Sigmoid colon (tissue), 7 donors: ENCODE data around the gene LPA. TPM values are rescaled to one million over a fixed set of nuclear protein-coding genes. Genes with fewer than 3 reads are reported as not detected.
"Not testable (repeated sequence)": the region's sequence is repeated elsewhere in the genome, so short reads cannot be mapped to it uniquely, and the experiment has no call there.

Experiments used
- DNase-seq: peaks from one replicate; pipeline ENCODE4 v3.0.0-alpha.2; 2019
- H3K27ac ChIP-seq, 4 donors: fragments of 200-600 bp; sonication (generic); one replicate each; pipeline ENCODE4 v1.5.1; 2016 to 2019; ENCODE audit warnings: mild to moderate bottlenecking in 1 of 4
- H3K27me3 ChIP-seq, 3 donors: fragments of 200-600 bp; sonication (generic); one replicate each; pipeline ENCODE4 v1.5.1; 2019; ENCODE audit warnings: mild to moderate bottlenecking in 1 of 3
- H3K36me3 ChIP-seq, 4 donors: fragments of 200-600 bp; sonication (generic); one replicate each; pipeline ENCODE4 v1.5.1; 2016 to 2019
- H3K4me1 ChIP-seq, 4 donors: fragments of 200-600 bp; sonication (generic); one replicate each; pipeline ENCODE4 v1.5.1; 2017 to 2019
- H3K4me3 ChIP-seq, 4 donors: fragments of 200-600 bp; sonication (generic); one replicate each; pipeline ENCODE4 v1.5.1; 2017 to 2019; ENCODE audit warnings: mild to moderate bottlenecking in 2 of 4, moderate library complexity in 1 of 4
- H3K9me3 ChIP-seq, 4 donors: fragments of 200-600 bp in 3 of 4; sonication (generic) in 3 of 4; one replicate each; pipeline versions ENCODE4 v1.5.1 to v1.6.1; 2013 to 2019
- CTCF ChIP-seq, 4 experiments: fragments of 450-650 bp in 3 of 4; fragments of 200-600 bp in 1 of 4; IDR thresholded peaks; one replicate each; pipeline ENCODE4 v1.5.1; 2016 to 2019; ENCODE audit warnings: antibody characterized with exemption in 4 of 4, mild to moderate bottlenecking in 3 of 4, moderate library complexity in 2 of 4
- EP300 ChIP-seq, 4 donors: sonication (generic); formaldehyde crosslinking; IDR thresholded peaks; one replicate each; pipeline ENCODE4 v1.6.1; 2017; ENCODE audit warnings: antibody characterized with exemption in 4 of 4
- POLR2A ChIP-seq, 2 donors: fragments of 450-650 bp; IDR thresholded peaks; one replicate each; pipeline ENCODE4 v1.6.1; 2016; ENCODE audit warnings: antibody characterized with exemption in 2 of 2, mild to moderate bottlenecking in 2 of 2, moderate library complexity in 2 of 2
- POLR2AphosphoS5 ChIP-seq, 4 donors: sonication (generic); formaldehyde crosslinking; IDR thresholded peaks; one replicate each; pipeline ENCODE4 v1.6.1; 2017; ENCODE audit warnings: antibody characterized with exemption in 4 of 4
- WGBS, 2 donors: extraction: QIAGEN DNeasy Blood & Tissue Kit; methylation state at CpG; one replicate each; pipeline ENCODE4 v1.1.7; 2013; 5-methylcytosine and 5-hydroxymethylcytosine counted together
- intact Hi-C: fragments of 100-400 bp; cut with DNase I; formaldehyde crosslinking; loops from one replicate; pipeline ENCODE4 v1.15.1; 2023
- polyA plus RNA-seq, 3 donors: library from polyadenylated mRNA; stranded (reverse); fragments of 200-250 nt; gene quantifications; one replicate each; pipeline ENCODE4 v1.2.3, GENCODE V29; 2013
- total RNA-seq, 4 donors: library from RNA; depleted of rRNA; stranded (reverse); fragments of >200 nt; gene quantifications; one replicate each; pipeline ENCODE4 v1.1.0, GENCODE V29; 2016
- donor health status: healthy with polysubstance abuse.
- donor health status: Bipolar disorder and iron deficiency.
- donor health status: healthy.

LPA gene
- total and polyA plus RNA-seq, 7 donors: 0.01 TPM; not detected in 6

- Histone ChIP-seq H3K27ac (no peak overlapping the region), H3K9me3 (no peaks in the 10 kb centered on the region), H3K4me1 (no peaks in the 10 kb centered on the region), H3K27me3 (no peaks in the 10 kb centered on the region), H3K36me3 (no peaks in the 10 kb centered on the region), H3K4me3 (no peak overlapping the region)
- DNase-seq: no peak
- TF ChIP-seq EP300 (IDR thresholded peaks at IDR 0.05): no peak
- no peak for TF ChIP-seq POLR2AphosphoS5 (IDR thresholded peaks at IDR 0.05)
- TF ChIP-seq CTCF (IDR thresholded peaks at IDR 0.05): no peak
- TF ChIP-seq POLR2A (IDR thresholded peaks at IDR 0.05): no peak
- intact Hi-C loops: no loop called here
Observed at GRCh38 chr6:160583794-160584193, 80.3 kb downstream of the LPA start.

- no peaks in the 10 kb centered on the region for H3K36me3 ChIP-seq
- no peak overlapping the region for H3K4me3 ChIP-seq
- H3K4me1 ChIP-seq: no peaks in the 10 kb centered on the region
- no peak overlapping the region for H3K27ac ChIP-seq
- H3K27me3 ChIP-seq: no peaks in the 10 kb centered on the region
- WGBS, 2 donors: 64 to 90% methylated on average over 1 of the region's 1 CpG
- DNase-seq: no peak
- no peak for TF ChIP-seq EP300 (IDR thresholded peaks at IDR 0.05)
- no peak for TF ChIP-seq CTCF (IDR thresholded peaks at IDR 0.05)
- TF ChIP-seq POLR2AphosphoS5 (IDR thresholded peaks at IDR 0.05): no peak
- no peak for TF ChIP-seq POLR2A (IDR thresholded peaks at IDR 0.05)
- no peaks in the 10 kb centered on the region for H3K9me3 ChIP-seq
- intact Hi-C loops: no loop called here
Observed at GRCh38 chr6:160581406-160581805, 82.7 kb downstream of the LPA start.

GRCh38 chr6:160578515-160578914 lies 85.6 kb downstream of the LPA start:
- WGBS, 2 donors: 67 to 72% methylated on average over 5 of the region's 5 CpGs
- intact Hi-C loops, H3K4me1 ChIP-seq, H3K9me3 ChIP-seq, H3K27ac ChIP-seq, H3K36me3 ChIP-seq, DNase-seq, H3K4me3 ChIP-seq, H3K27me3 ChIP-seq: not testable (repeated sequence)

- Histone ChIP-seq H3K9me3 (peaks cover 0 to 5% (median 0%) of the 10 kb centered on the region in 4 donors), H3K36me3 (no peaks in the 10 kb centered on the region), H3K27ac (no peak overlapping the region), H3K4me3 (no peak overlapping the region), H3K4me1 (no peaks in the 10 kb centered on the region), H3K27me3 (no peaks in the 10 kb centered on the region)
- no peak for DNase-seq
- 52 to 72% methylated on average over 4 of the region's 4 CpGs for WGBS, 2 donors
- intact Hi-C loops: no loop called here
- no peak for TF ChIP-seq EP300 (IDR thresholded peaks at IDR 0.05)
- TF ChIP-seq POLR2A (IDR thresholded peaks at IDR 0.05): no peak
- no peak for TF ChIP-seq POLR2AphosphoS5 (IDR thresholded peaks at IDR 0.05)
- TF ChIP-seq CTCF (IDR thresholded peaks at IDR 0.05): no peak
Observed at GRCh38 chr6:160573943-160574342, 90.1 kb downstream of the LPA start.

GRCh38 chr6:160571201-160571600 lies 92.9 kb downstream of the LPA start:
- intact Hi-C loops, H3K9me3 ChIP-seq, DNase-seq, H3K4me3 ChIP-seq, H3K4me1 ChIP-seq, H3K27me3 ChIP-seq, H3K36me3 ChIP-seq, H3K27ac ChIP-seq: not testable (repeated sequence)

- intact Hi-C loops: no loop called here
- TF ChIP-seq POLR2AphosphoS5 (IDR thresholded peaks at IDR 0.05): no peak
- TF ChIP-seq CTCF (IDR thresholded peaks at IDR 0.05): no peak
- no peak for TF ChIP-seq POLR2A (IDR thresholded peaks at IDR 0.05)
- TF ChIP-seq EP300 (IDR thresholded peaks at IDR 0.05): no peak
- no peak for DNase-seq
- WGBS, 2 donors: 77 to 83% methylated on average over 6 of the region's 6 CpGs
- H3K36me3 ChIP-seq: no peaks in the 10 kb centered on the region
- H3K27me3 ChIP-seq: no peaks in the 10 kb centered on the region
- no peak overlapping the region for H3K4me3 ChIP-seq
- H3K27ac ChIP-seq: no peak overlapping the region
- H3K4me1 ChIP-seq: no peaks in the 10 kb centered on the region
- no peaks in the 10 kb centered on the region for H3K9me3 ChIP-seq
Observed at GRCh38 chr6:160544802-160545201, 119.3 kb downstream of the LPA start.
